ENCODE measurements around the gene TIFAB.

DNA sequence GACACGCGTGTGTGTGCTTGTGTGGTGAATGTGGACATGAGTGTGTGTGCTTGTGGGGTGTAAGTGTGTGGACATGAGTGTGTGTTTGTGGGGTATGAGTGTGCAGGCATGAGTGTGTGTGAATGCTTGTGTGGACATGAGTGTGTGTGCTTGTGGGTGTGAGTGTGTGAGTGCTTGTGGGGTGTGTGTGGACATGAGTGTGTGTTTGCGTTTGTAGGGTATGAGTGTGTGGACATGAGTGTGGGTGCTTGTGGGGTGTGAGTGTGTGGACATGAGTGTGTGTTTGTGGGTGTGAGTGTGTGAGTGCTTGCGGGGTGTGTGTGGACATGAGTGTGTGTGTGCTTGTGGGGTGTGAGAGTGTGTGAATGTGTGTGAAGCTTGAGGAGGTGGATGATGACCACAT is 29.8 kb upstream of the TIFAB start:
- TF ChIP-seq, protein P1, sequence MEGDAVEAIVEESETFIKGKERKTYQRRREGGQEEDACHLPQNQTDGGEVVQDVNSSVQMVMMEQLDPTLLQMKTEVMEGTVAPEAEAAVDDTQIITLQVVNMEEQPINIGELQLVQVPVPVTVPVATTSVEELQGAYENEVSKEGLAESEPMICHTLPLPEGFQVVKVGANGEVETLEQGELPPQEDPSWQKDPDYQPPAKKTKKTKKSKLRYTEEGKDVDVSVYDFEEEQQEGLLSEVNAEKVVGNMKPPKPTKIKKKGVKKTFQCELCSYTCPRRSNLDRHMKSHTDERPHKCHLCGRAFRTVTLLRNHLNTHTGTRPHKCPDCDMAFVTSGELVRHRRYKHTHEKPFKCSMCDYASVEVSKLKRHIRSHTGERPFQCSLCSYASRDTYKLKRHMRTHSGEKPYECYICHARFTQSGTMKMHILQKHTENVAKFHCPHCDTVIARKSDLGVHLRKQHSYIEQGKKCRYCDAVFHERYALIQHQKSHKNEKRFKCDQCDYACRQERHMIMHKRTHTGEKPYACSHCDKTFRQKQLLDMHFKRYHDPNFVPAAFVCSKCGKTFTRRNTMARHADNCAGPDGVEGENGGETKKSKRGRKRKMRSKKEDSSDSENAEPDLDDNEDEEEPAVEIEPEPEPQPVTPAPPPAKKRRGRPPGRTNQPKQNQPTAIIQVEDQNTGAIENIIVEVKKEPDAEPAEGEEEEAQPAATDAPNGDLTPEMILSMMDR (IDR thresholded peaks at IDR 0.05) = no peak
- TF ChIP-seq POLR2AphosphoS5 (IDR thresholded peaks at IDR 0.05) = no peak
- no peak for TF ChIP-seq POLR2A (IDR thresholded peaks at IDR 0.05)
